Stimulated activated CD8-positive, alpha-beta memory T cell treated with anti-CD3 and anti-CD28 coated beads, Interleukin-7, amount 100 ng/mL, for 48 hours (primary cell): ENCODE results near the gene VEZT.
"Not testable (repeated sequence)": the region's sequence is repeated elsewhere in the genome, so short reads cannot be mapped to it uniquely, and the experiment has no call there.

ENCODE experiments used
- DNase-seq, 2 donors: peaks; one replicate each; pipeline ENCODE4 v3.0.0-alpha.2; 2020; ENCODE audit warnings: low read depth in 1 of 2; ENCODE audit errors: extremely low read depth in 1 of 2

The VEZT gene

GRCh38 chr12:95253386-95253785 lies 35.8 kb downstream of the VEZT start:
- DNase-seq = no peak

- no peak for DNase-seq
These were observed 39.9 kb downstream of the VEZT start for GRCh38 chr12:95257541-95257940.

GRCh38 chr12:95258151-95258550 lies 40.5 kb downstream of the VEZT start:
- no peak for DNase-seq

GRCh38 chr12:95258803-95259202 lies 41.2 kb downstream of the VEZT start:
- no peak for DNase-seq

GRCh38 chr12:95259368-95259767 lies 41.8 kb downstream of the VEZT start:
- no peak for DNase-seq

- DNase-seq = no peak
These were observed 43.5 kb downstream of the VEZT start for GRCh38 chr12:95261109-95261508.

GRCh38 chr12:95262808-95263207 lies 45.2 kb downstream of the VEZT start:
- DNase-seq = no peak

- DNase-seq = no peak
These were observed 48.2 kb downstream of the VEZT start for GRCh38 chr12:95265765-95266164.

GRCh38 chr12:95266254-95266653 lies 48.6 kb downstream of the VEZT start:
- no peak for DNase-seq

GRCh38 chr12:95269892-95270291 lies 52.3 kb downstream of the VEZT start:
- no peak for DNase-seq

GRCh38 chr12:95271465-95271864 lies 53.9 kb downstream of the VEZT start:
- no peak for DNase-seq

GRCh38 chr12:95277139-95277538 lies 59.5 kb downstream of the VEZT start:
- no peak for DNase-seq

GRCh38 chr12:95279856-95280255 lies 62.2 kb downstream of the VEZT start:
- no peak for DNase-seq

- DNase-seq = no peak
These were observed 64.7 kb downstream of the VEZT start for GRCh38 chr12:95282266-95282665.

GRCh38 chr12:95283371-95283770 lies 65.8 kb downstream of the VEZT start:
- no peak for DNase-seq

GRCh38 chr12:95286713-95287112 lies 69.1 kb downstream of the VEZT start:
- no peak for DNase-seq

GRCh38 chr12:95291501-95291900 lies 73.9 kb downstream of the VEZT start:
- no peak for DNase-seq

- DNase-seq = no peak
These were observed 81.3 kb downstream of the VEZT start for GRCh38 chr12:95298916-95299315.

- no peak for DNase-seq
These were observed 82.7 kb downstream of the VEZT start for GRCh38 chr12:95300286-95300685.

- DNase-seq = no peak
These were observed 85.9 kb downstream of the VEZT start for GRCh38 chr12:95303476-95303875.

GRCh38 chr12:95304673-95305198 lies 87.1 kb downstream of the VEZT start:
- no peak for DNase-seq

- no peak for DNase-seq
These were observed 95.0 kb downstream of the VEZT start for GRCh38 chr12:95312656-95313055.

GRCh38 chr12:95314756-95315155 lies 97.1 kb downstream of the VEZT start:
- not testable (repeated sequence) for DNase-seq

- DNase-seq = no peak
These were observed 99.2 kb downstream of the VEZT start for GRCh38 chr12:95316798-95317197.
